Endothelial cell of umbilical vein (primary cell): ENCODE data around the gene CECR2. TPM values are rescaled to one million over a fixed set of nuclear protein-coding genes. Genes with fewer than 3 reads are reported as not detected.

Source experiments
- BruUV-seq: library from RNA; stranded (reverse); fragments of 400-500 nt; replicated peaks from 2 replicates; lab custom pipeline; 2021; lab: Mats Ljungman, UMichigan
- CTCF ChIA-PET: fragments of 300-600, 350-600 bp; sonication (Branson Sonifier 250); formaldehyde crosslinking; loops from one replicate; lab custom pipeline; 2021; ENCODE audit warnings: antibody characterized with exemption, inconsistent platforms; lab: Charles Lee
- POLR2A ChIA-PET: fragments of 300-600, 350-600 bp; sonication (Branson Sonifier 250); formaldehyde crosslinking; loops from one replicate; lab custom pipeline; 2021; ENCODE audit warnings: antibody characterized with exemption, inconsistent platforms; lab: Charles Lee
- DNase-seq: peaks from one replicate; pipeline ENCODE4 v3.0.0-alpha.2; 2011; ENCODE audit warnings: low read depth, low spot score
- FAIRE-seq: peaks from 2 replicates; lab custom pipeline; 2011; peaks lifted over from hg19 to GRCh38; lab: Jason Lieb, UNC
- H2AFZ ChIP-seq: 2 replicates; pipeline ENCODE4 v1.6.0; 2012; ENCODE audit warnings: low read depth, low read length, control low read depth, inconsistent platforms
- H3K27ac ChIP-seq: 2 replicates; pipeline ENCODE4 v1.5.1; 2011; ENCODE audit warnings: low read depth, mild to moderate bottlenecking, control low read depth, low read length, moderate library complexity; ENCODE audit not compliant: insufficient read depth
- H3K27me3 ChIP-seq, 2 experiments: 2 replicates each; pipeline versions ENCODE4 v1.6.0 to v1.6.1; 2011; ENCODE audit warnings: low read length in 2 of 2, mixed read lengths in 1 of 2; ENCODE audit not compliant: control insufficient read depth in 2 of 2, insufficient read depth in 2 of 2
- H3K36me3 ChIP-seq, 2 experiments: 2 replicates in 1 of 2; 3 replicates in 1 of 2; pipeline ENCODE4 v1.5.1; 2011; ENCODE audit warnings: low read length in 2 of 2, mild to moderate bottlenecking in 1 of 2, moderate library complexity in 1 of 2; ENCODE audit not compliant: control insufficient read depth in 2 of 2, insufficient read depth in 2 of 2; ENCODE audit errors: extremely low read depth in 1 of 2
- H3K4me1 ChIP-seq: 3 replicates; pipeline ENCODE4 v1.5.1; 2011; ENCODE audit warnings: mild to moderate bottlenecking, low read length; ENCODE audit not compliant: control insufficient read depth, insufficient read depth; ENCODE audit errors: extremely low read depth
- H3K4me2 ChIP-seq: 2 replicates; pipeline ENCODE4 v1.6.1; 2011; ENCODE audit warnings: low read length, control low read depth, mixed read lengths; ENCODE audit not compliant: insufficient read depth
- H3K4me3 ChIP-seq, 3 experiments: fragments of 200-600 bp in 1 of 3; sonication (generic), shearing (Covaris generic) in 1 of 3; replicated peaks in 1 of 3; 2 replicates each; pipeline ENCODE4 v1.5.1; 2011 to 2016; ENCODE audit warnings: control low read depth in 3 of 3, low read length in 3 of 3, mild to moderate bottlenecking in 2 of 3, inconsistent platforms in 1 of 3, low read depth in 1 of 3, moderate library complexity in 1 of 3; ENCODE audit not compliant: insufficient read depth in 1 of 3
- H3K79me2 ChIP-seq: 2 replicates; pipeline ENCODE4 v1.6.0; 2012; ENCODE audit warnings: low read length, inconsistent platforms; ENCODE audit not compliant: control insufficient read depth, insufficient read depth
- H3K9ac ChIP-seq: replicated peaks from 2 replicates; pipeline ENCODE3; 2011; ENCODE audit warnings: low read length, control low read depth; ENCODE audit not compliant: insufficient read depth; ENCODE audit errors: extremely low read depth
- H3K9me1 ChIP-seq: replicated peaks from 3 replicates; pipeline ENCODE4 v1.6.0; 2011; ENCODE audit warnings: mild to moderate bottlenecking, low read length; ENCODE audit not compliant: control insufficient read depth, insufficient read depth; ENCODE audit errors: extremely low read depth
- H3K9me3 ChIP-seq: replicated peaks from 2 replicates; pipeline ENCODE4 v1.5.1; 2012; ENCODE audit warnings: low read length, inconsistent platforms; ENCODE audit not compliant: control insufficient read depth, insufficient read depth
- H4K20me1 ChIP-seq: replicated peaks from 2 replicates; pipeline ENCODE3; 2011; ENCODE audit warnings: mild to moderate bottlenecking, low read length; ENCODE audit not compliant: control insufficient read depth, insufficient read depth; ENCODE audit errors: extremely low read depth
- EZH2 ChIP-seq: IDR thresholded peaks from 2 replicates; pipeline ENCODE4 v1.6.1; 2012; ENCODE audit warnings: borderline replicate concordance, low read depth, mild to moderate bottlenecking, moderate library complexity, low read length, inconsistent platforms; ENCODE audit not compliant: severe bottlenecking
- FOS ChIP-seq: IDR thresholded peaks from 2 replicates; pipeline ENCODE4 v1.6.1; 2011; ENCODE audit warnings: mild to moderate bottlenecking, low read length, moderate library complexity, borderline replicate concordance; ENCODE audit not compliant: insufficient read depth
- GATA2 ChIP-seq: IDR thresholded peaks from 2 replicates; pipeline ENCODE4 v1.7.0; 2011; ENCODE audit warnings: low read depth, mild to moderate bottlenecking, moderate library complexity, mixed read lengths, low read length; ENCODE audit not compliant: insufficient read length, insufficient read depth
- JUN ChIP-seq: IDR thresholded peaks from 2 replicates; pipeline ENCODE4 v1.6.1; 2011; ENCODE audit warnings: borderline replicate concordance, low read depth; ENCODE audit not compliant: insufficient read length, insufficient read depth
- MYC ChIP-seq: IDR thresholded peaks from one replicate; pipeline ENCODE4 v1.6.1; 2011; ENCODE audit warnings: mild to moderate bottlenecking, low read depth, low read length
- POLR2A ChIP-seq: IDR thresholded peaks from 2 replicates; pipeline ENCODE4 v1.6.1; 2012; ENCODE audit warnings: low read depth, mild to moderate bottlenecking, control low read depth, low read length
- POLR2AphosphoS5 ChIP-seq: IDR thresholded peaks from 2 replicates; pipeline ENCODE4 v1.6.1; 2012; ENCODE audit warnings: low read depth, mild to moderate bottlenecking, control low read depth, low read length, moderate library complexity; ENCODE audit not compliant: insufficient read depth
- dilution Hi-C: fragments of 300-500 bp; cut with MboI; formaldehyde crosslinking; loops from one replicate; pipeline ENCODE4 v1.15.0; 2019; ENCODE audit warnings: low sequenced_read_pairs; ENCODE audit not compliant: extremely low pct_ligation_motif_present
- intact Hi-C: fragments of 100-400 bp; cut with micrococcal nuclease; formaldehyde crosslinking; loops from one replicate; pipeline ENCODE4 v1.10.0; 2022
- polyA plus RNA-seq, 4 experiments: library from polyadenylated mRNA; depleted of rRNA in 3 of 4; stranded (reverse) in 3 of 4; unstranded in 1 of 4; fragments of >200 nt; gene quantifications; 2 replicates each; pipeline versions ENCODE4 v1.2.1 to v1.2.3, GENCODE V29; 2011 to 2012; ENCODE audit warnings: missing spikeins in 1 of 4
- total RNA-seq: library from RNA; stranded (reverse); gene quantifications from 2 replicates; pipeline ENCODE4 v1.2.3, GENCODE V29; 2021
- TF ChIP-seq, protein P1 (sequence below): IDR thresholded peaks from 2 replicates; pipeline ENCODE4 v1.6.1; 2011; ENCODE audit not compliant: insufficient read depth, insufficient read length
- TF ChIP-seq, protein P2 (sequence below), 2 donors: IDR thresholded peaks; 1 replicate in 1 of 2; 2 replicates in 1 of 2; pipeline ENCODE4 v1.5.1; 2011; ENCODE audit warnings: low read length in 2 of 2, mild to moderate bottlenecking in 2 of 2, moderate library complexity in 2 of 2, control low read depth in 1 of 2, inconsistent platforms in 1 of 2, low read depth in 1 of 2; ENCODE audit not compliant: insufficient read depth in 1 of 2; ENCODE audit errors: extremely low read depth in 1 of 2

CECR2 gene
- total and polyA plus RNA-seq, 2 donors (not counting 3 experiments of a cell fraction or from before 2014, with no cell fraction given): 0.01 TPM; not detected in 1

DNA sequence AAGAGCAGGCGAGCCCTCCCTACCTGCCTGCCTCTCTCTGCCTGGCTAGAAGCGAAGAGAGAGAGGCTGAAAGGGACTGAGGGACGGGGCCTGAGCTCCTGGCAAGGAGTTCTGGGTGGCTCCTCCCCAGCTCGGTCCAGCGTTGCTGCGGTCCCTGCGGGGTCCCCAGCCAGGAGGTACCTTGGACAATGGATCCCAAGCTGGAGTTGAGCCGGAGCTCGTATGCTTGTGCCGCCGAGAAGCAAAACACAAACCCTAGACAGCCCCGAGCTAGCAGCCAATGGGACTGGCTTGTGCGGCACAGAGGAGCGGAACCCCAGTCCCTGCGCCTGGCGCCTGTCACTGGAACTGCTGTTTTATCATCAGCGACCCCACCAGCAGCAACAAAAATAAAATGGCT, 212.4 kb downstream of the CECR2 start:
- intact Hi-C loops: no loop called here
- ChIA-PET POLR2A (no interaction called here), CTCF (no interaction called here)
- dilution Hi-C loops: no loop called here
- Histone ChIP-seq H3K9me1 (no peaks in the 10 kb centered on the region), H3K27ac (no peak overlapping the region), H3K9ac (no peak overlapping the region), H3K79me2 (no peaks in the 10 kb centered on the region), H4K20me1 (no peaks in the 10 kb centered on the region), H3K9me3 (no peaks in the 10 kb centered on the region), H3K27me3 (no peaks in the 10 kb centered on the region), H3K4me2 (no peak overlapping the region), H3K4me1 (no peaks in the 10 kb centered on the region), H3K36me3 (no peaks in the 10 kb centered on the region), H3K4me3 (no peak overlapping the region), H2AFZ (no peak overlapping the region)
- DNase-seq (no peak), FAIRE-seq (no peak)
- BruUV-seq: no TSS peak
- no peak for TF ChIP-seq GATA2
- TF ChIP-seq POLR2AphosphoS5: no peak
- TF ChIP-seq JUN: no peak
- TF ChIP-seq, protein P1, sequence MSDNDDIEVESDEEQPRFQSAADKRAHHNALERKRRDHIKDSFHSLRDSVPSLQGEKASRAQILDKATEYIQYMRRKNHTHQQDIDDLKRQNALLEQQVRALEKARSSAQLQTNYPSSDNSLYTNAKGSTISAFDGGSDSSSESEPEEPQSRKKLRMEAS: no peak
- no peak for TF ChIP-seq POLR2A
- TF ChIP-seq FOS: no peak
- TF ChIP-seq, protein P2, sequence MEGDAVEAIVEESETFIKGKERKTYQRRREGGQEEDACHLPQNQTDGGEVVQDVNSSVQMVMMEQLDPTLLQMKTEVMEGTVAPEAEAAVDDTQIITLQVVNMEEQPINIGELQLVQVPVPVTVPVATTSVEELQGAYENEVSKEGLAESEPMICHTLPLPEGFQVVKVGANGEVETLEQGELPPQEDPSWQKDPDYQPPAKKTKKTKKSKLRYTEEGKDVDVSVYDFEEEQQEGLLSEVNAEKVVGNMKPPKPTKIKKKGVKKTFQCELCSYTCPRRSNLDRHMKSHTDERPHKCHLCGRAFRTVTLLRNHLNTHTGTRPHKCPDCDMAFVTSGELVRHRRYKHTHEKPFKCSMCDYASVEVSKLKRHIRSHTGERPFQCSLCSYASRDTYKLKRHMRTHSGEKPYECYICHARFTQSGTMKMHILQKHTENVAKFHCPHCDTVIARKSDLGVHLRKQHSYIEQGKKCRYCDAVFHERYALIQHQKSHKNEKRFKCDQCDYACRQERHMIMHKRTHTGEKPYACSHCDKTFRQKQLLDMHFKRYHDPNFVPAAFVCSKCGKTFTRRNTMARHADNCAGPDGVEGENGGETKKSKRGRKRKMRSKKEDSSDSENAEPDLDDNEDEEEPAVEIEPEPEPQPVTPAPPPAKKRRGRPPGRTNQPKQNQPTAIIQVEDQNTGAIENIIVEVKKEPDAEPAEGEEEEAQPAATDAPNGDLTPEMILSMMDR (IDR thresholded peaks at IDR 0.05; ENCODE audit: extremely low read depth in 1 of 2, insufficient read depth in 1 of 2, low read depth in 1 of 2, low read length in 2 of 2): no peak
- TF ChIP-seq MYC: no peak
- TF ChIP-seq EZH2: no peak
